ENCODE data around the gene MIPOL1.

- TF ChIP-seq ZIK1 (CRISPR knock-in tag; IDR thresholded peaks at IDR 0.05; ENCODE audit: borderline replicate concordance, low read depth) (no peak), CCDC6 (CRISPR knock-in tag; IDR thresholded peaks at IDR 0.05) (no peak), CTCF (CRISPR knock-in tag; IDR thresholded peaks at IDR 0.05) (no peak), ZMAT3 (CRISPR knock-in tag; conservative IDR thresholded peaks at IDR 0.05) (no peak), RFX5 (IDR thresholded peaks at IDR 0.05; ENCODE audit: low read depth, low read length) (no peak), ZBTB49 (CRISPR knock-in tag; IDR thresholded peaks at IDR 0.05; ENCODE audit: borderline replicate concordance) (no peak), ZBTB40 (IDR thresholded peaks at IDR 0.05) (no peak), ZBTB40 (CRISPR knock-in tag; IDR thresholded peaks at IDR 0.05) (no peak), FOXC1 (CRISPR knock-in tag; IDR thresholded peaks at IDR 0.05; ENCODE audit: borderline replicate concordance) (no peak), ZSCAN29 (CRISPR knock-in tag; conservative IDR thresholded peaks at IDR 0.05) (no peak), NFE2 (CRISPR knock-in tag; IDR thresholded peaks at IDR 0.05) (no peak), ETV5 (CRISPR knock-in tag; IDR thresholded peaks at IDR 0.05; ENCODE audit: borderline replicate concordance) (no peak), IRF1 (CRISPR knock-in tag; IDR thresholded peaks at IDR 0.05; ENCODE audit: low read depth) (no peak), SP2 (CRISPR knock-in tag; IDR thresholded peaks at IDR 0.05) (no peak), SMARCE1 (IDR thresholded peaks at IDR 0.05; ENCODE audit: borderline replicate concordance) (no peak)
These were observed 373.7 kb downstream of the MIPOL1 start for GRCh38 chr14:37571391-37571790.
